Sigmoid colon (tissue), 7 donors: Measurements from ENCODE around the gene ZNF514. TPM values are rescaled to one million over a fixed set of nuclear protein-coding genes. Genes with fewer than 3 reads are reported as not detected.
"Not testable (repeated sequence)": the region's sequence is repeated elsewhere in the genome, so short reads cannot be mapped to it uniquely, and the experiment has no call there.

Experiments used
- DNase-seq: peaks from one replicate; pipeline ENCODE4 v3.0.0-alpha.2; 2019
- H3K27ac ChIP-seq, 4 donors: fragments of 200-600 bp; sonication (generic); one replicate each; pipeline ENCODE4 v1.5.1; 2016 to 2019; ENCODE audit warnings: mild to moderate bottlenecking in 1 of 4
- H3K27me3 ChIP-seq, 3 donors: fragments of 200-600 bp; sonication (generic); one replicate each; pipeline ENCODE4 v1.5.1; 2019; ENCODE audit warnings: mild to moderate bottlenecking in 1 of 3
- H3K36me3 ChIP-seq, 4 donors: fragments of 200-600 bp; sonication (generic); one replicate each; pipeline ENCODE4 v1.5.1; 2016 to 2019
- H3K4me1 ChIP-seq, 4 donors: fragments of 200-600 bp; sonication (generic); one replicate each; pipeline ENCODE4 v1.5.1; 2017 to 2019
- H3K4me3 ChIP-seq, 4 donors: fragments of 200-600 bp; sonication (generic); one replicate each; pipeline ENCODE4 v1.5.1; 2017 to 2019; ENCODE audit warnings: mild to moderate bottlenecking in 2 of 4, moderate library complexity in 1 of 4
- H3K9me3 ChIP-seq, 4 donors: fragments of 200-600 bp in 3 of 4; sonication (generic) in 3 of 4; one replicate each; pipeline versions ENCODE4 v1.5.1 to v1.6.1; 2013 to 2019
- CTCF ChIP-seq, 4 experiments: fragments of 450-650 bp in 3 of 4; fragments of 200-600 bp in 1 of 4; IDR thresholded peaks; one replicate each; pipeline ENCODE4 v1.5.1; 2016 to 2019; ENCODE audit warnings: antibody characterized with exemption in 4 of 4, mild to moderate bottlenecking in 3 of 4, moderate library complexity in 2 of 4
- EP300 ChIP-seq, 4 donors: sonication (generic); formaldehyde crosslinking; IDR thresholded peaks; one replicate each; pipeline ENCODE4 v1.6.1; 2017; ENCODE audit warnings: antibody characterized with exemption in 4 of 4
- POLR2A ChIP-seq, 2 donors: fragments of 450-650 bp; IDR thresholded peaks; one replicate each; pipeline ENCODE4 v1.6.1; 2016; ENCODE audit warnings: antibody characterized with exemption in 2 of 2, mild to moderate bottlenecking in 2 of 2, moderate library complexity in 2 of 2
- POLR2AphosphoS5 ChIP-seq, 4 donors: sonication (generic); formaldehyde crosslinking; IDR thresholded peaks; one replicate each; pipeline ENCODE4 v1.6.1; 2017; ENCODE audit warnings: antibody characterized with exemption in 4 of 4
- WGBS, 2 donors: extraction: QIAGEN DNeasy Blood & Tissue Kit; methylation state at CpG; one replicate each; pipeline ENCODE4 v1.1.7; 2013; 5-methylcytosine and 5-hydroxymethylcytosine counted together
- intact Hi-C: fragments of 100-400 bp; cut with DNase I; formaldehyde crosslinking; loops from one replicate; pipeline ENCODE4 v1.15.1; 2023
- polyA plus RNA-seq, 3 donors: library from polyadenylated mRNA; stranded (reverse); fragments of 200-250 nt; gene quantifications; one replicate each; pipeline ENCODE4 v1.2.3, GENCODE V29; 2013
- total RNA-seq, 4 donors: library from RNA; depleted of rRNA; stranded (reverse); fragments of >200 nt; gene quantifications; one replicate each; pipeline ENCODE4 v1.1.0, GENCODE V29; 2016
- donor health status: healthy with polysubstance abuse.
- donor health status: Bipolar disorder and iron deficiency.
- donor health status: healthy.

ZNF514 gene
- total and polyA plus RNA-seq, 7 donors, result 4.8 to 29.4 (median 12.0) TPM

DNA sequence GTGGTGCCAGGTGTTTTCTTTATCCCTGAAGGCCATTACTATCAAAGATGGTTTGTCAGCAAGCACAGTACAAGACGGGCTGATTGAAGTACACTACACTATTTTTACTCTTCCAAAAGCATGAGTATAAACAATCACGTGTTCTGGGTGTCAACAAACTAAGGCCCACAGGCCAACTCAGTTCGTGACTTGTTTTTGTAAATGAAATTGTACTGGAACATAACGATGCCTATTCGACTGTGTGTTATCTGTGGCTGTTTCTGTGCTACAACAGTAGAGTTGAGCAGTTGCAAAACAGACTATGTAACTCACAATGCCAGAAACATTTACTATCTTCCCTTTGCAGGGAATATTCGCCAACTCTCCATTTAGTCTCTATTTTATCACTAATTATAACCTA lies 50.4 kb downstream of the ZNF514 start:
- intact Hi-C loops, result no loop called here
- no peak for DNase-seq
- Histone ChIP-seq H3K36me3 (peaks cover 43 to 96% (median 73%) of the 10 kb centered on the region in 4 donors), H3K4me3 (no peak overlapping the region), H3K27me3 (no peaks in the 10 kb centered on the region), H3K9me3 (no peaks in the 10 kb centered on the region), H3K27ac (no peak overlapping the region), H3K4me1 (no peaks in the 10 kb centered on the region)
- WGBS, 2 donors, result 88 to 89% methylated on average over 6 of the region's 6 CpGs
- no peak for TF ChIP-seq CTCF (IDR thresholded peaks at IDR 0.05)
- no peak for TF ChIP-seq POLR2AphosphoS5 (IDR thresholded peaks at IDR 0.05)
- no peak for TF ChIP-seq POLR2A (IDR thresholded peaks at IDR 0.05)
- no peak for TF ChIP-seq EP300 (IDR thresholded peaks at IDR 0.05)

DNA sequence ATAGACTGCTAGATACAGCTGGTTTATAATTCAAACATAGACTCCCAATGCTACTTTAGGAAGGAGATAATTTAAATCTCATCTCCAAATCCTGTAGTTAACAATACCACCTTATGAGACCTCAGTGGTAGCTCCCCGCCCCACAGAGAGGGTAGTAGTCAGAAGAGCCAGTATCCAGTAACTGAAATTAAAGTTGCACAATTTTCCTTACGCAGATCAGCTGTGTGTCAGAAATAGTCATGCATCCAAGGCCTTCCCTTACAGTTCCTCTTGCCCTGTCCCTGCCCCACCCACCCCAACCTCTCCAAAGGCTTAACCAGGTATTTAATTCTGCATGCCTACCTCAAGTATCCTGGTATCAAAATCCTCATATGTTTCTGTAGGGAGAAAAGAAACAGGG lies 53.6 kb downstream of the ZNF514 start:
- Histone ChIP-seq H3K4me3 (no peak overlapping the region), H3K27me3 (no peaks in the 10 kb centered on the region), H3K9me3 (no peaks in the 10 kb centered on the region), H3K27ac (no peak overlapping the region), H3K4me1 (no peaks in the 10 kb centered on the region), H3K36me3 (peaks cover 36 to 99% (median 73%) of the 10 kb centered on the region in 4 donors)
- TF ChIP-seq POLR2AphosphoS5 (IDR thresholded peaks at IDR 0.05) (no peak), CTCF (IDR thresholded peaks at IDR 0.05) (no peak), POLR2A (IDR thresholded peaks at IDR 0.05) (no peak), EP300 (IDR thresholded peaks at IDR 0.05) (no peak)
- no peak for DNase-seq
- intact Hi-C loops, result no loop called here
- 95 to 97% methylated on average over 2 of the region's 2 CpGs for WGBS, 2 donors

DNA sequence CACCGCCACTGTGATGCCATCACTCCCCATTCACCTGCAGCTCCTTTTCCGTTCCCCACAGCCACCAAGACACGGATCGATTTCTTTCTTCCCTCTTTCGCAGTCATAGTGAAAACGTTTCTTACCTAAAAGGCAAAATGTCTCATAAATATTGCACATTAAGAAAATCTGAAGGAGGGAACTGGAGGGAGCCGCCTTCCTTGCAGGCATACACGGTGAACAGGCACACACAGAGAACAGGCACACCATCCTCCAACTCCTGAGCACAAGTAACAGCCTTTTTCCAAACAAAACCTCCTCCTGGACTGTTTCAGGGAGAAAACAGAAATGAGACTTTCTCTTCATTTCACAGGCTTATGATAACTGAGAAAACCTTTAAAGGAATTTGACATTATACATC lies 55.0 kb downstream of the ZNF514 start:
- H3K27ac ChIP-seq, result no peak overlapping the region
- H3K4me1 ChIP-seq, result no peaks in the 10 kb centered on the region
- H3K4me3 ChIP-seq, result no peak overlapping the region
- intact Hi-C loops, result no loop called here
- H3K27me3 ChIP-seq, result no peaks in the 10 kb centered on the region
- peaks cover 36 to 100% (median 73%) of the 10 kb centered on the region in 4 donors for H3K36me3 ChIP-seq
- 94 to 95% methylated on average over 8 of the region's 8 CpGs for WGBS, 2 donors
- TF ChIP-seq POLR2A (IDR thresholded peaks at IDR 0.05), result no peak
- no peak for DNase-seq
- no peaks in the 10 kb centered on the region for H3K9me3 ChIP-seq

DNA sequence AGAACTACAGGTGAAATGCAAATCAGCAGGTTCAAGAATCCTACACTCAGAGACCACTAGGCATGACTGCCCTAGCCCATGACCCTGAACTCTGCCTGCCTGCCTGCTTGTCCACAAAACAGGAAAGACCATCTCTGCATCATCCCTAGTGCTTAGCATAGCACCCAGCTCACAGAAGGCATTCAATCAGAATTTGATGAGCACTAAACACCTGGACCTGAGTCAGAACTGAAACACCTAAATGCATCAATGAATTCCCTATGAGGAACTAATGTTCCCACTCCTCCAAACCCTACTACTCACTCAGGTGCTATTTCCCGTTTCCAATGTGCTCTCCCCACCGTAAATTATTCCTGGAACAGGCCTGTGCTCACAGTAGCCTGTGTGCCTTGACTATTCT lies 59.7 kb downstream of the ZNF514 start:
- H3K9me3 ChIP-seq, result no peaks in the 10 kb centered on the region
- H3K27me3 ChIP-seq, result no peaks in the 10 kb centered on the region
- DNase-seq, result no peak
- intact Hi-C loops, result no loop called here
- 94 to 97% methylated on average over 2 of the region's 2 CpGs for WGBS, 2 donors
- TF ChIP-seq EP300 (IDR thresholded peaks at IDR 0.05) (no peak), CTCF (IDR thresholded peaks at IDR 0.05) (no peak), POLR2AphosphoS5 (IDR thresholded peaks at IDR 0.05) (no peak), POLR2A (IDR thresholded peaks at IDR 0.05) (no peak)
- H3K27ac ChIP-seq, result no peak overlapping the region
- no peaks in the 10 kb centered on the region for H3K4me1 ChIP-seq
- H3K36me3 ChIP-seq, result peaks cover 3 to 78% (median 39%) of the 10 kb centered on the region in 4 donors
- no peak overlapping the region for H3K4me3 ChIP-seq

DNA sequence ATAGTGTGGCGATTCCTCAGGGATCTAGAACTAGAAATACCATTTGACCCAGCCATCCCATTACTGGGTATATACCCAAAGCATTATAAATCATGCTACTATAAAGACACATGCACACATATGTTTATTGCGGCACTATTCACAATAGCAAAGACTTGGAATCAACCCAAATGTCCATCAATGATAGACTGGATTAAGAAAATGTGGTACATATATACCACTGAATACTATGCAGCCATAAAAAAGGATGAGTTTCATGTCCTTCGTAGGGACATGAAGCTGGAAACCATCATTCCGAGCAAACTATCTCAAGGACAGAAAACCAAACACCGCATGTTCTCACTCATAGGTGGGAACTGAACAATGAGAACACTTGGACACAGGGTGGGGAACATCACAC lies 61.4 kb downstream of the ZNF514 start:
- H3K27ac ChIP-seq, H3K4me3 ChIP-seq, intact Hi-C loops, H3K9me3 ChIP-seq, H3K4me1 ChIP-seq, H3K27me3 ChIP-seq, DNase-seq: not testable (repeated sequence)
- WGBS, 2 donors, result 97 to 98% methylated on average over 5 of the region's 5 CpGs
- H3K36me3 ChIP-seq, result peaks cover 3 to 69% (median 30%) of the 10 kb centered on the region in 4 donors

Other genes starting within 250 kb of the ZNF514 start
- gene MAL, start 134.1 kb downstream of the ZNF514 start, total RNA-seq, result 10 to 100 TPM in 3 of 4 donors, 1 to 10 TPM in 1; 7.6 to 28.9 (median 15.9) TPM
- gene MAL, start 134.1 kb downstream of the ZNF514 start, polyA plus RNA-seq, result 1 to 10 TPM in 2 of 3 donors, under 1 TPM in 1; 0.69 to 8.4 (median 7.4) TPM
- 10 to 100 TPM; 43.5 to 77.3 (median 48.3) TPM for gene MRPS5, start 38.0 kb downstream of the ZNF514 start, total RNA-seq
- gene MRPS5, start 38.0 kb downstream of the ZNF514 start, polyA plus RNA-seq, result 10 to 100 TPM; 55.9 to 78.3 (median 70.3) TPM
- gene ZNF2, start 6.0 kb upstream of the ZNF514 start, total RNA-seq, result 1 to 10 TPM; 2.5 to 5.8 (median 3.3) TPM
- 1 to 10 TPM in 2 of 3 donors, not detected in 1; 1.6 to 2.1 TPM for gene ZNF2, start 6.0 kb upstream of the ZNF514 start, polyA plus RNA-seq
- 1 to 10 TPM; 6.4 to 9.9 (median 8.6) TPM for gene ZNF892, start 47.7 kb upstream of the ZNF514 start, total RNA-seq
- under 1 TPM in 1 of 3 donors, not detected in 2; 0.86 TPM for gene ZNF892, start 47.7 kb upstream of the ZNF514 start, polyA plus RNA-seq
- gene PROM2, start 114.6 kb upstream of the ZNF514 start, total RNA-seq, result 1 to 10 TPM; 1.1 to 6.1 (median 1.9) TPM
- gene PROM2, start 114.6 kb upstream of the ZNF514 start, polyA plus RNA-seq, result 10 to 100 TPM in 1 of 3 donors, 1 to 10 TPM in 2; 2.4 to 24.9 (median 2.5) TPM
- 10 to 100 TPM; 11.8 to 23.8 (median 12.1) TPM for gene KCNIP3, start 137.5 kb upstream of the ZNF514 start, total RNA-seq
- gene KCNIP3, start 137.5 kb upstream of the ZNF514 start, polyA plus RNA-seq, result 1 to 10 TPM; 1.8 to 1.9 (median 1.8) TPM
- gene FAHD2A, start 242.9 kb upstream of the ZNF514 start, total RNA-seq, result 10 to 100 TPM in 3 of 4 donors, 1 to 10 TPM in 1; 8.9 to 19.4 (median 11.8) TPM
- 10 to 100 TPM; 19.7 to 30.5 (median 27.0) TPM for gene FAHD2A, start 242.9 kb upstream of the ZNF514 start, polyA plus RNA-seq